Measurements from ENCODE around the gene MEGF11.

DNA sequence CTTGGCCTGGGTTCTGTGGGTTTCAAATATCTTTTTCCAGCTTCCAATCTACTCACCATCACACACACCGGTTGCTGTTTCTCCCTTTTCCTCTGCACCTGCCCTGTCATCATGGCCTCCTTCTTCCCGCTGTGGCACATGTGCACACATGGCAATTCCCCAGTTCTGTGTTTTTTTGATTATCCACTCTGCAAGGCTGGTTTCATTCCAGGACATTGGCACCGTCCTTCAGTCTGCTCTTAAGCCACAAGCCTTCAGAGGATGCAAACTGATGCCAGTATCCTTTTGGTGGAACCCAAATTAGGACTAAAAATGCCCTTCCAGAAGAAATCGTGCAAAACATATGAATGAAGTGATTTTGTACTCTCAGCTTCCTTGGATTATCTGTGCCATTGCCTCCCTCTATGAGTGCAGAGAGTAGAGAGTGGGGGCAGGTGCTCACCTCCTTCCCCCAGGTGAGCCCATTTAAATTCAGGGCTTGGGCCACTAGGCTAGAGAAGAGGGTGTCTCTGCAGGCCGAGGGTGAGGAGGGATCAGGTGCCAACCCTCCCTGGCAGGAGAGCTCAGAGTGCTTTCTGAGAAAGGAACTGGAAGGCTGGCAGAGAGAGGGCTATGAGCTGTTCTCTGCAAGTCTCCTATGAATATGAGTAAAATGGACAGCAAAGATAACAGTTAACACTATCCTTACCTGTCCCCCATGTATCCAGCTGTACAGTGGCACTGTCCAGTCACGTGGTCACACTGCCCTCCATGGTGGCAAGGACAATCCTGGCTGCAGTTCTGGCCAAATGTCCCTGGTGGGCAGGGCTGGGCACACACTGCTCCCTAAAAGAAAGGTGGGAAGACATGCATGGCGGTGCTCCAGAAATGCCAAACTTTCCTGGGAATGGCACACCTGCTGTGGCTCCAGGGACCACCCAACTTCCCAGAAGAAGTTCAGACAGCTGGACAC, 283.4 kb downstream of the MEGF11 start:
- TF ChIP-seq EZH2 (IDR thresholded peaks at IDR 0.05; ENCODE audit: low read depth) (no peak), CTCF (conservative IDR thresholded peaks at IDR 0.05) (no peak)
